NCI-H226 (cell line): ENCODE results near the gene SPACA6.
A peak's percentile ranks its signal among the peaks of the same experiment; 100 is the strongest.

Experiments used
- DNase-seq: peaks from one replicate; pipeline ENCODE4 v3.0.0-alpha.2; 2015

SPACA6 gene

GRCh38 chr19:51689751-51690453 lies 3.2 kb upstream of the SPACA6 start:
- DNase-seq = peak; percentile 45

GRCh38 chr19:51690454-51691073 lies 2.6 kb upstream of the SPACA6 start:
- DNase-seq = peak; percentile 86

- DNase-seq = peak; percentile 69
Measured at GRCh38 chr19:51691074-51691583, 2.0 kb upstream of the SPACA6 start.

- DNase-seq = no peak
Measured at GRCh38 chr19:51691584-51692428, 1.3 kb upstream of the SPACA6 start.

- no peak for DNase-seq
Measured at GRCh38 chr19:51692468-51692867, 662 bp upstream of the SPACA6 start.

- no peak for DNase-seq
Measured at GRCh38 chr19:51693819-51694218, 689 bp downstream of the SPACA6 start.

- no peak for DNase-seq
Measured at GRCh38 chr19:51694318-51695085, 1.4 kb downstream of the SPACA6 start.

GRCh38 chr19:51695088-51695487 lies 2.0 kb downstream of the SPACA6 start:
- no peak for DNase-seq

GRCh38 chr19:51695702-51696315 lies 2.7 kb downstream of the SPACA6 start:
- no peak for DNase-seq

GRCh38 chr19:51696606-51697005 lies 3.5 kb downstream of the SPACA6 start:
- DNase-seq = no peak

- DNase-seq = no peak
Measured at GRCh38 chr19:51697169-51697776, 4.1 kb downstream of the SPACA6 start.

- peak; percentile 38 for DNase-seq
Measured at GRCh38 chr19:51698296-51698695, 5.2 kb downstream of the SPACA6 start.

- DNase-seq = no peak
Measured at GRCh38 chr19:51699170-51699569, 6.0 kb downstream of the SPACA6 start.

GRCh38 chr19:51701468-51702100 lies 8.5 kb downstream of the SPACA6 start:
- no peak for DNase-seq

- DNase-seq = peak; percentile 72
Measured at GRCh38 chr19:51702103-51702824, 9.1 kb downstream of the SPACA6 start.

GRCh38 chr19:51702825-51703574 lies 9.9 kb downstream of the SPACA6 start:
- no peak for DNase-seq

- DNase-seq = peak; percentile 91
Measured at GRCh38 chr19:51703575-51704515, 10.7 kb downstream of the SPACA6 start.

- DNase-seq = no peak
Measured at GRCh38 chr19:51704626-51705025, 11.5 kb downstream of the SPACA6 start.

- no peak for DNase-seq
Measured at GRCh38 chr19:51706296-51706695, 13.2 kb downstream of the SPACA6 start.
